AG08396 (cell line): ENCODE data around the gene SIDT2.
"Not testable (repeated sequence)": the region's sequence is repeated elsewhere in the genome, so short reads cannot be mapped to it uniquely, and the experiment has no call there.

Source experiments
- DNase-seq: peaks from one replicate; pipeline ENCODE4 v3.0.0; 2012; ENCODE audit warnings: low spot score, mixed read lengths

SIDT2 gene

DNA sequence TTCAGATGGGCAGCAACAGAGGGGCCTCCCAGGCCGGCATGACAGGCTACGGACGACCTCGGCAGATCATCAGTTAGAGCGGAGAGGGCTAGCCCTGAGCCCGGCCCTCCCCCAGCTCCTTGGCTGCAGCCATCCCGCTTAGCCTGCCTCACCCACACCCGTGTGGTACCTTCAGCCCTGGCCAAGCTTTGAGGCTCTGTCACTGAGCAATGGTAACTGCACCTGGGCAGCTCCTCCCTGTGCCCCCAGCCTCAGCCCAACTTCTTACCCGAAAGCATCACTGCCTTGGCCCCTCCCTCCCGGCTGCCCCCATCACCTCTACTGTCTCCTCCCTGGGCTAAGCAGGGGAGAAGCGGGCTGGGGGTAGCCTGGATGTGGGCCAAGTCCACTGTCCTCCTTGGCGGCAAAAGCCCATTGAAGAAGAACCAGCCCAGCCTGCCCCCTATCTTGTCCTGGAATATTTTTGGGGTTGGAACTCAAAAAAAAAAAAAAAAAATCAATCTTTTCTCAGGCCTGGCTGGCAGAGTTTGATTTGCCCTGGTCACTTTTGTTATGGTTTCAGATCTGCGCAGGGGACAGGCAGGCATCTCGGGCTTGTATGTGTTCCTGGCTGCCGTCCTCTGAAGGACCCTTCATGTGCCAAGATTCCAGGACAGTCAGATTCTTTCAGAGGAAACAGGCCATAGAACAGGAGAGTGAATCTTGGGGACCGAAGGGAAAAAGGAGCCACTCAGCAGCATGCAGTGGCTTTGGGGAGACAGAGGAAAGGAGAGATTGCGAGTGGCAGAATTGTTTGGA is 25.9 kb downstream of the SIDT2 start:
- no peak for DNase-seq

DNA sequence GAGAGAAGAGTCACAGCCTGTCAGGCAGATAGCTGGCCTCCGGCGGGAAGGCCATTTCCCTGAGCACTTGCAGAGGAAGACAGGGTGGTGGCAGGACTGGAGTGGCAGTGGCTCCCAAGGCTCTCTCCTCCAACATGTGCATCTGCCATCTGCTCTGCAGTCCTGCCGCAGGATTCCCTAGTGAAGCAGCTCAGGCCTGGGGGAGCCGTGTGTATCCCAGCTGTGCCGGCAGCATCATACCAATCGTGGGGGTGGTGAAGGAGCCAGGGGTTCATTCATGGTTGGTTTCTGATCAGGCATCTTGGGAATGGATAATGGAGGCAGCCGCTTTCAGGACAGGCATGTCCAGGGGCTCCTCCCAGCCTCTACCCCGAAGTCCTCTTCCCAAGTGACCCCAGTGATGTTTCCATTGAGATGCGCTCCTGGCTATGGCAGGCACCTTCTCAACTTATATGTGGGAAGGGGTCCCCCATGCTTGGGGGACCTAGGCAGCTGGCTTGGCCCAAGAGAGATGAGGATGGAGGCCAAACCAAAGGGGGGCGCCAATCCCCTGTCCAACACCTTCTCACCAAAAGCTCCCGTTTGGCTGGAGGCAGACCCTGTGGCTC is 26.8 kb downstream of the SIDT2 start:
- no peak for DNase-seq

DNA sequence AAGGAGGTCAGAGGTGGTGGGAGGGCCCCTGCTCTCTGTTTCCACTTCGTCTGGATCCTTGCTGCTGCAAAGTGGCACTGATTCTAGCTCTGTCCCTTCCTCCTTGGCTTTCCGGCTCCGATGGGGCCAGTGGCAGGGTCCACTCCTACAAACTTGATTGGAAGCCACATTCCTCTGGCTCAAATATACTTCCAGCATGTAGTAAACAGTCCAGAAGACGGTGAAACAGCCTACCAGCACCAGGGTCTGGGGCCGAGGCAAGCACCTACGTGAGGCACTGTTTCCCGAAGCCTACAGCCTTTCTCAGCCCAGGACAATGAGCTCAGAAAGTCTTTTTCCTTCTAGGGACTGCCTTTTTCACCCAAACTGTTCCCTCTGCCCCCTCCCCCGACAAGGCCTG is 27.6 kb downstream of the SIDT2 start:
- not testable (repeated sequence) for DNase-seq

DNA sequence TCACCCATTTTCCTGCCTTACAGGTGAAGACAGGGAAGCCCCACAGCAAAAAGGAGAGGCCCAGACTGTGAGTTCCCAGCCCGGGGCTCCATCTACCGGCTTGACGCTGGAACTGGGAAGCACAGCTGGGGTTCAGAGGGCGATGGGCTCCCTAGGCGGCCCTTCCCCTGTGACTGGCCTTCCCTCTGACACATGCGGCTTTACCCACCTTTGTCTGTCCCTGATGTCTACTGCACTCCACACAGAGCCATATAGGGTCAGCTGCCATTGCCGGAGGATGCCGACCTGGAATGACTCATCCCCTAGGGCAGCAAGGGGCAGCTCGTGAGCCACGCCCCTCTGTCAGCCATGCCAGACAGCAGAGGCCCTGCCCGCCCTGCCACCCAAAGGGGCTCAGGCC is 28.3 kb downstream of the SIDT2 start:
- not testable (repeated sequence) for DNase-seq

DNA sequence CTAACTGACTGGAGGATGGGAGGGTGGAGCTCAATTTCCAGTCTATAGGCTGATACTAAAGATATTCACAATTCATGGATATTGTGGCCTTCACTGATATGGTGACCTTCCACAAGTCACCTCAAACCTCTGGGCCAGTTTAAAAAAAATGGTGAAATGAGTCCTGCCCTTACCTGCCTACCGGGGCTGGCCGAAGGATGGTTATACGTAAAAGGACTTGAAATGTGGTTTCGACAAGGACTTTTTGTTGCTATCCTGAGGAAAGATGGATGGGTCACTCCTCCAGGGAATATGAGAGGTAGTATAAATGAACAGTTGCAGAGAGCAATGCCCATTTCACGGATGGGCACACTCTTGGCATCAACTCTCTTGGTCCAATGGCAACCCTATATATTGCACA is 28.9 kb downstream of the SIDT2 start:
- DNase-seq = not testable (repeated sequence)

DNA sequence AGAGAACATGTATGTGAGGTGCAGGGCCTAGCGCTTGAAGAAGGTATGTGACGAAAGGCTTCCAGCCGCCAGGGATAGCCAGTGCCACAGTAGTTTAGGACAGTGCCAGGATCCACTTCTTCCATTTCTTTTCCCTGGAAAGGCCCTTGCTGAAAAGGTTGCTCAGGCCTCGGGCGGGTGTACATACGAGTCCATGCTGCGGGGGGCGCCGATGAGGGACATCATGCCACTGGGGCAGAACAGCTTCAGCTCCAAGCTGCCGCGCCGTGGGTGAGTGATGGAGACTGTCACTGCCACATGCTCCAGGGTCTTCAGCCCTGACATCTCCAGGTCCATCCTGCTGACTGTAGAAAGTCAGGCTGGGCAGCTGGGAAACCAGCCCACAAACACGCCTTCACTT is 30.2 kb downstream of the SIDT2 start:
- DNase-seq = not testable (repeated sequence)

DNA sequence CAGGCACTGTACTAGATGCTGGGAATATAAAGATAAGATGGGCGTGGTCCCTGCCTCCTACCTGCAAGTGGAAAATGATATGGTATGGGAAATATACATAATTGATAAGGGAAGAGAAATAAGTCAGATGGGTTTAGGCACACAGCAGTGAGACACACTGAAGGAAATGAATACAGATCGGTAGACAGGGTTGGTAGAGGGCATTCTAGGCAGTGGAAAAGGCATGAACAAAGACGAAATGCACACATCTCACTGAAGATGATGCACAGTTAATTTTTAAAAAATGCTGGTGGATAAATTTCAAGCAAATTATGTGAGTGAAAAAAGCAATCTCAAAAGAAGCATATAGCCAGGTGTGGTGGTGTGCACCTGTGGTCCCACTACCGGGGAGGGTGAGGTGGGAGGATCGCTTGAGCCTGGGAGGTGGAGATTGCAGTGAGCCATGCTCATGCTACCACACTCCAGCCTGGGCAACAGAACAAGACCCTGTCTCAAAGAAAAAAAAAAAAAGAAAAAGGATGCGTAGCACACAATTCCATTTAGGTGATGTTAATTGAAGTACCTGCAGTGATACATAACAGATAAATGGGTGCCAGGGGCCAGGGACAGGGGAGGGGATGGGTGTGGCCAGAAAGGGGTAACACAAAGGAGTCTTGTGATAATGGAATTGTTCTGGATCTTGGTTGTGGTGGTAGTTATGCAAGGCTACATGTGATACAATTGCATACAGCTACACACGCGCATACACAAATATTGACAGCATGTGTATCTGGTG is 31.0 kb downstream of the SIDT2 start:
- not testable (repeated sequence) for DNase-seq

DNA sequence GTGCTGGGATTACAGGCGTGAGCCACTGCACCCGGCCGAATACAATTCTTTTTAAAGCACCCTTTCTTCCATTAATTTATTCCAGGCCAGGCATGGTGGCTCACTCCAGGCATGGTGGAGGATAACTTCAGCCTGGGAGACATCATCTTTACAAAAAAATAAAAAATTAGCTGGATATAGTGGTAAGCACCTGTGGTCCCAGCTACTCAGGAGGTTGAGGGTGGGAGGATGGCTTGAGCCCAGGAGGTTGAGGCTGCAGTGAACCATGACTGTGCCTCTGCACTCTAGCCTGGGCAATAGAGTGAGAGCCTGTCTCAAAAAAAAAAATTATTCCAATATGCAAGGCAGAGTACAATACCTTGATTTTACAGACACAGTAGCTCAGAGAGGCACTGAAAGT is 32.1 kb downstream of the SIDT2 start:
- no peak for DNase-seq

DNA sequence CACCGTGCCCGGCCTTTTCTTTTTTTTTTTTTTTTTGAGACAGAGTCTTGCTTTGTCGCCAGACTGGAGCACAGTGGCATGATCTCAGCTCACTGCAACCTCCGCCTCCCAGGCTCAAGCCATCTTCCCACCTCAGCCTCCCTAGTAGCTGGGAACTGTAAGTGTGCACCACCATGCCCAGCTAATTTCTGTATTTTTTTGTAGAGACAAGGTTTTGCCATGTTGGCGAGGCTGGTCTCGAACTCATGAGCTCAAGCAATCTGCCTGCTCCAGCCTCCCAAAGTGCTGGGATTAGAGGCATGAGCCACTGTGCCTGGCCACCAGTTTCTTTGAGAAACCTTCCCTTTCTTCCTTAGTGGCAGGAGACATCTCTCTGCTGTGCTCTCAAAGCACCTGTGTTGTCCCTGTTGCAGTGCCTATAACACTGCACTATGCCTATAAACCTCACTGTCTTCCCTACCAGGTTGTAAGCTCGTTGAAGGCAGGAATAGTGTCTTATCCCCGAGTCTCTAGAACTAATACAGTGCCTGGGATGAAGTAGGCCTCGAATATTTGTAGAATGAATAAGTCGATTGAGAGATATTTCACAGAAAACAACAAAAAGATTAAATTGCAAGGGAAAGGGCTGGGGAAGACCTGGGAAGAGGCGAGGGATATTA is 34.3 kb downstream of the SIDT2 start:
- DNase-seq = no peak

DNA sequence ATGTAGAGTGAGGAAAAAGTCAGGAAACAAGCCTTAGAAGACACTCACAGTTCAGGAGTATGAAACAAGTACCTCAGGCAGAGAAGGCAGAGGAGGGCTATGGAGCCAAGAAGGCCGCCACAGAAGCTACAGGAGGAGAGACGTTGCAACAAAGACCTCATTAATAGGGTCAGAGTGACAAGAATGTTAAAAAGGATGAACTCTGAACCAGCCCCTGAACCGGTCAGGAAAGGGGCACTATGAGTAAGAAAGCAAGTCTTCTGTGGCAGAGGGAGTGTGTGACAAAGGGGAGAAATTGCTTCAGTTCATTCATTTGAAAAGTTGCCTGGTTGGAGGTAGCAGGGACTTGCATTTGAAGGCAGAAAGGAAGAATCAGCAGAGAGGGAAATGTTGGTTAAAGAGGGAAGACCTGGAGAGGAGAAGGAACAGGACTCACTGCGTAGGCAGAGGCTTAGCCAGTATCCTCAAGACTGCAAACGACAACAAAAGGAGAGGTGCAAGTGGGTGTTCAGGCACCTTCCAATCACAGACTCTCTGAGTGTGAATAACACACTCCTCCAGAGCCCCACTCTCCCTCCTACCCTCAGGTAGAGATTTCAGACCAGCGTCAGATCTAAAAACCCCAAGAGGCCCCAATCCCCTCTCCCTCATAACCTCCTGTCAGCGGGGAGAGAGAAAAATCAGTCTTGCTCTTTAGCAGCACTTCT is 36.0 kb downstream of the SIDT2 start:
- no peak for DNase-seq

DNA sequence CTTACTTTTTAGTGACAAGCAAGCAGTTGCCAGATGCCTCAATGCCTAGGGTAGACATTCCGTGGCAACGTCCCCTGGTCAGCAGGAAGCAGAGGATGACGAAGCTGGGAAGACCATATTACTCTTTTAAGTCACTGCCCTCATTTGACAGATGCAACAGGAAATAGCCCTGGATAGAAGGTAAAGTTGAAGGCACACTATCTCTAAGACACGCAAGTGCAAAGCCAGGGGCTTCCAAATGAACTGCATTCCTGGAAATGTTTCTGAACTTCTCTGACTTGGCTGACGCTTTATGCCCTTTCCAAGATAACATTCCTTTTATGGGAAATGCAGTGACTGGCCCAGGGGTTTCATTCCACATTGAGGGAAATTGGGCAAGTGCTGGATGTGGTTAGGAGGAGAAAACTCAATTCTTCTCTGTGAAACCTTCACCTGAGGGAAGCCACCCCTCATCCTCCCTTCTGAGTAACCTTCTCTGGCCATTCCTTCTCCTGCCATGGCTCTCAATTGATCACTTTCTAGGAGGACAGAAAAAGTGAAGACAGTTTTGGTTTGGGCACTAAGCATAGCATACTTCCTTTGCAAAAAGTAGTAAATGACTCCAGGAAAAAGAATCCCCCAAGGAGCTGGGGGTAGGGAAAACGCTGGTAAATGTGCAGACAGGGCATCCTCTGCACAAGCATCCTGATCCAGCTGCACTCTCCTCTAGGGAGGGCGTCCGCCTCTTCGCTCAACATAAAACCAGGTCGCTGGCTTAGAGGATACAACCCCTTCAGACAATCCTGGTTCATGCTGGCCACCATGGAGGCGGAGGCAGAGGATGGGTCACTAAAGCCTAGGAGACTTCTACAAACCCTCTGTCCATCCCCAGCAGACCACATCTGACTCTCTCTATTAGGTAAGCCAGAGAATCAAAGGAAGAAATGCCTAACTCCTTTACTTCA is 38.9 kb downstream of the SIDT2 start:
- DNase-seq = no peak

DNA sequence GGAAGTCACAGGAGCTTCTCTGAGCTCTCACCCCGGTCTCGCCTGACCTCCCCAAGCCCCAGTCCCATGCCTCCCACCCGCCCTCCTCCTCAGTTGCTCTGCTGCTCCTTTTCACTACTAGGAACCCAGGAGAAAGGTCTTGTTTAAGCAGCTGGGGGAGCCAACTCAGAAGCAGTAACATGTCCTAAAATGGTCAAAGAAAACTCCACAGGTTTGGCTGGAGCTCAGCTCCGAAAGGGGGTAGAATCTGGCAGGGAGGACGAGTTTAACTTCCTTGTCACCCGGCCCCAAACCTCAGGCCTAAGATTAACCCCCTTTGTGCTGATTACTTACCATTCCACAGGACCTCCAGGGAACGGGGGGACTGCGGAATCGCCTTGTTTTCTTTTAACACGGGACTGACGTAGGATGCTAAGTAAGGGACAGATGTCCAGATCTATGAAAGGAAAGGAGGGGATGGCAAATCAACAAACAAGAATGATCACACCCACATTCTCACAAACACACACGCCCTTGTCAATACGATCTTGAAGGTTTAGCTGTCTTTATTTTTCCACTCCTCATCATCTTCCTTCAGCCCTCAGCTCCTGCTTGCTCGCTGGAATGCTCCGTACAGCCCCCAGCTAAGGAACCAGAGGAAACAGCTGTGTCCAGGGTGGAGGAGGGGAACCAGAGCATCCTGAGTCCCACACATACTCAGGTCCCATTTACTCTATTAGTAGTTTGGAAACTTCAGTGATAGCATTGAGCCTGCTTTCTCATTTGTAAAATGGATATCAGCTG is 39.8 kb downstream of the SIDT2 start:
- DNase-seq = no peak

DNA sequence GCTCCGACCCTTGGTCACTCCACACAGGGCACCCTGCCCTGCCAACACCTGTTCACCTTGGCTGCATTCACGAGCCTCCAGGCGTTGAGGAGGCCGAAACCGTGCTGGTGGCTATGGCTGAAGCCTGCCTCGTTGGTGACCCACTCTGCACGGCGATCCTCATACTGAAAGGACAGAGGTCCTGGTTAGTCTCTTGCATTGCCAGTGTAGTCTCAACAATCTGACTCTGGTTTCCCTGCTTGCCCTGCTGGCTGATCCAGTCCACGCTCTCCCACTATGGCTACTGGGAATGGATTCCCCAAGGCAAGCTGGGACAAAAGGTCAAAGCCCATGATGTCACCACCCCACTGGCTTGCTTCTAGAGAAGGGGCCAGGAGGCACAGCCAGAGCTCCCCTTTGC is 40.5 kb downstream of the SIDT2 start:
- no peak for DNase-seq

DNA sequence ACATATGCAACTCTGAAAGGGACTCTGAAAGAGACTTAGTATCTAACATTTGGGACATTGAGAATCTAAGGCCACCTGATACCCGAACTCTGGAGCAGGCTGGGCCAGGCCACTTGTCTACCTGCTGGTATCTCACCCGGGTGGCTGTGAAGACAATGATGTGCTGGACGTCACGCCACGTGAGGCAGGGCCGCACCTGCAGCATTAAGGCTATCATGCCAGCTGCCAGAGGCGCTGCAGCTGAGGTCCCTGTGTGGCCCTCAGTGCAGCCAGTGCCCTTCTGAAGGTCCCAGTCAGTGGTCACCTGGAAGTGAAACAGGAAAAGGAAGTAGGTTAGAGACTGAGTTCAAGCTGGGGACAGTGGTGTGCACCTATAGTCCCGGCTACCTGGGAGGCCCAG is 40.9 kb downstream of the SIDT2 start:
- no peak for DNase-seq

DNA sequence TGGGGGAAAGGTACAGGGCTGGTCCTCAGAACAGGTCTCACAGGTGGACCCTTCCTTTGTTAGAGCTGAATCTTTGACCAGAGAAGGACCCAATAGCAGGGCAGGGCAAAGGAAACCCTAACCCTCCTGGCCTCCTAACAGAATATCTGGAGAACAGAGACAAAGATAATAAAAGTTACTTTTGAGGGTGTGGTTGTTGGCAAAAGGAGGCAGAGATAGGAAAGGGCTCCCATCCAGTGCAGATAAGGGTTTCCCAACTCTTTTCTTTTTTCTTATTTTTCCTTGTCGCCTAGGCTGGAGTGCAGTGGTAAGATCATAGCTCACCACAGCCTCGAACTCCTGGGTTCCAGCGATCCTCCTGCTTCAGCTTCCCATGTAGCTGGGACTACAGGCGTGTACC is 41.5 kb downstream of the SIDT2 start:
- no peak for DNase-seq

DNA sequence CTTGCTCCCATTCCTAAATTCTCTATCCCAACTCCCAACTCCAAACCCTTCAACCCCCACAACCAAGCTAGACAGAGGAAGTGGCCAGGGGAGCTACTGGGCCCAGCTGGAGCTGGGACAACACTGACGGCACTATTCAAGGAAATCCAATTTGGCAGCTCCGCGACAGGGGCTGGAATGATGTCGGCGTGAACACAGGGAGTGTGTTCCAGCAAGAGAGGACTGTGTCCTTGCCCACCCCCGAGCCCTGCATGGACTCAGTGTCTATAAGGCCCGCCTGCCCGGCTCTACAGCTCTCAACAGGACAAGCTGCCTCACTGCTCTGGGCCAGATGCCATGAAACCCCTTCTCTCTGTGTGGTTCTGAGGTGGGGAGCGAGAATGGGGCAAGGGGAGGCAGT is 42.0 kb downstream of the SIDT2 start:
- DNase-seq = no peak

DNA sequence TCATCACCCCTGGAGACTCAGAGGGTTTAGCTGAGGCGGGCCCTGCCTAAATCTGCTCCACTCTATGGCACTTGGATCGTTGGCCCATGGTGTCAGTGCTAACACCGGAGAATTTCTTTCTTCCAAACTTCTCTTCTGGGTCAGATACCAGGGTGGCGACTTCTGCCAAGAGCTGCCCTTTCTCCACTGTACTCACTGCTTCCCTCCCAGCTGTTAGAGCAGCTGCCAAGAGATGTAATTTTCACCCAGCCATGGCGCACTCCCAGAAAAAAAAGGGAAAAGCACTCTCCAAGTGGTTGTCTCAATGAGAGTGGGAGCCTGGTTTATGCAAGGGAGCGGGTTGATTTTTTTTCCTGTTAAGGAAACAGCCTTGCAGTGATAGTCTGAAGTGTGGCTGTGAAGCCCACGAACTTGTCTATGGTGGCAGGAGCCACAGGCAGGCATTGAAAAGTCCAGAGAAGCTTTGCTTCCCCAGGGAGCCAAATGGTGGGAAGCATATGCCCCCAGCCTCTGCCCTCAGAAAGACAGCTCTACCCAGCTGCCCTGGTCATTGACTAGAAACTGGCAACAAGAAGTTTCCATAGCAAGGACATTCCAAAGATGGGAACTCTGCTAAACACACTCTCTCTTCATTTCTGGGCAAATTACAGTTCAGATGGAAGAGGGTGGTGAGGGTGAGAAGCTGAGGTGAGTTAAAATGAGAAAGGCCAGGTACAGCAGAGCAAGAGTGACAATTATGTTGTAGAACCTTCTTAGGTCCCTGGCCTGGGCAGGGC is 42.6 kb downstream of the SIDT2 start:
- no peak for DNase-seq

DNA sequence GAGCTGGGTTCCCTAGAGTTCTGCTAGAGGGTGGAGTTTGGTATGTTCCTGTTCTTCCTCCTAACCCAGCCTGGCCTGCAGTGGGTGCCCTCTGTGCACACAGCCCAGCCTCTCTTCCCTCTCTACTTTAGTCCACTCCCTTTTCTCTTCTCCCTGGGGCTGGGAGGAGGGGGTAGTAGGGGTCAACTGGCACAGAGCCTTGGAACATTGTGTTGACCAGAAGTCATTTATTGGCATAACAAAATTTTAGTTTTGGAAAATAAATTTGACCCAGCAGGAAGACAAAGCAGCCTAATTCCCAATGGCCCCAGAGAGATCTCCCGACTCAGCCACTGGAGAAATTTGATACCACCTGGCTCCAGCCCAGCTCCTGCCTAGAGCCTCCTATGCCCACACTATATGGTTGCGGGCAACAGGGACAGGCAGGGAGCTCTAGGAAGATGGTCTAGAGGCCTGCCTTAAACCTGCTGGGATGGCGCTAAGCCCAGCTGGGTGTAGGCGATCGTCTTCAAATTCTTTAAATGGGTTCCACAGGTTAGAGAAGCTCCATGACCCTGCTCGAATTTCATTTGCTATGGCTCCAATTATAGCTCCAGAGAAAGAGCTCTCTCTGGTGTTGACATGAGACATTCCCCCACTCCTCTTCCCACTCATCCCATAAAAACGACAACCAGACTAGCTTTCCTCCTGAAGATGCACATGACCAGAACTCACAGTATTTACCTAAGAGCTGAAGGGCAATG is 43.4 kb downstream of the SIDT2 start:
- DNase-seq = no peak
